Measurements from ENCODE around the gene WDR35.

The WDR35 gene

GRCh38 chr2:20011276-20012031, 21.5 kb upstream of the WDR35 start:
- DNase-seq (ENCODE audit: low spot score) = no peak

- DNase-seq (ENCODE audit: low spot score) = no peak
These were observed 18.8 kb upstream of the WDR35 start for GRCh38 chr2:20008703-20009102.

- no peak for DNase-seq (ENCODE audit: low spot score)
These were observed 16.1 kb upstream of the WDR35 start for GRCh38 chr2:20005891-20006470.

- DNase-seq (ENCODE audit: low spot score) = no peak
These were observed 15.2 kb upstream of the WDR35 start for GRCh38 chr2:20005067-20005627.

GRCh38 chr2:20001361-20001863, 11.5 kb upstream of the WDR35 start:
- no peak for DNase-seq (ENCODE audit: low spot score)

- no peak for DNase-seq (ENCODE audit: low spot score)
These were observed 3.8 kb upstream of the WDR35 start for GRCh38 chr2:19993731-19994130.

GRCh38 chr2:19991895-19992294, 2.0 kb upstream of the WDR35 start:
- DNase-seq (ENCODE audit: low spot score) = no peak

- DNase-seq (ENCODE audit: low spot score) = no peak
These were observed 467 bp upstream of the WDR35 start for GRCh38 chr2:19990416-19990728.

GRCh38 chr2:19989342-19989666, 601 bp downstream of the WDR35 start:
- DNase-seq (ENCODE audit: low spot score) = no peak

GRCh38 chr2:19988600-19988999, 1.3 kb downstream of the WDR35 start:
- no peak for DNase-seq (ENCODE audit: low spot score)

GRCh38 chr2:19987936-19988335, 2.0 kb downstream of the WDR35 start:
- no peak for DNase-seq (ENCODE audit: low spot score)

GRCh38 chr2:19982268-19982667, 7.6 kb downstream of the WDR35 start:
- DNase-seq (ENCODE audit: low spot score) = no peak

GRCh38 chr2:19979932-19980331, 10.0 kb downstream of the WDR35 start:
- no peak for DNase-seq (ENCODE audit: low spot score)

GRCh38 chr2:19973466-19973865, 16.4 kb downstream of the WDR35 start:
- DNase-seq (ENCODE audit: low spot score) = no peak

- DNase-seq (ENCODE audit: low spot score) = no peak
These were observed 18.2 kb downstream of the WDR35 start for GRCh38 chr2:19971691-19972090.

GRCh38 chr2:19963386-19963785, 26.5 kb downstream of the WDR35 start:
- no peak for DNase-seq (ENCODE audit: low spot score)

- peak; percentile 48 for DNase-seq (ENCODE audit: low spot score)
These were observed 34.1 kb downstream of the WDR35 start for GRCh38 chr2:19955544-19956422.

GRCh38 chr2:19949071-19949470, 40.8 kb downstream of the WDR35 start:
- no peak for DNase-seq (ENCODE audit: low spot score)

GRCh38 chr2:19947184-19947940, 42.5 kb downstream of the WDR35 start:
- DNase-seq (ENCODE audit: low spot score) = no peak

- DNase-seq (ENCODE audit: low spot score) = no peak
These were observed 45.6 kb downstream of the WDR35 start for GRCh38 chr2:19944205-19944845.

GRCh38 chr2:19943189-19943588, 46.7 kb downstream of the WDR35 start:
- no peak for DNase-seq (ENCODE audit: low spot score)
